GM23248 (cell line): ENCODE results near the gene SLC28A3. TPM values are rescaled to one million over a fixed set of nuclear protein-coding genes. Genes with fewer than 3 reads are reported as not detected.
"Not testable (repeated sequence)": the region's sequence is repeated elsewhere in the genome, so short reads cannot be mapped to it uniquely, and the experiment has no call there.

Experiments used
- DNase-seq: peaks from one replicate; pipeline ENCODE4 v3.0.0-alpha.2; 2015
- H2AFZ ChIP-seq: fragments of 200-600 bp; sonication (generic); 2 replicates; pipeline ENCODE4 v1.6.1; 2016; ENCODE audit warnings: antibody characterized with exemption
- H3F3A ChIP-seq: fragments of 200-600 bp; sonication (generic); 2 replicates; pipeline ENCODE4 v1.6.1; 2016; ENCODE audit warnings: mild to moderate bottlenecking, antibody characterized with exemption, mixed run types; ENCODE audit not compliant: insufficient read depth
- H3K27ac ChIP-seq: fragments of 200-600 bp; sonication (generic); 2 replicates; pipeline ENCODE4 v1.5.1; 2016; ENCODE audit warnings: mild to moderate bottlenecking
- H3K27me3 ChIP-seq: fragments of 200-600 bp; sonication (generic); replicated peaks from 2 replicates; pipeline ENCODE4 v1.6.1; 2016; ENCODE audit warnings: mild to moderate bottlenecking; ENCODE audit not compliant: insufficient read depth
- H3K36me3 ChIP-seq: fragments of 200-600 bp; sonication (generic); 2 replicates; pipeline ENCODE4 v1.6.1; 2016; ENCODE audit warnings: low read depth, mild to moderate bottlenecking
- H3K4me1 ChIP-seq: fragments of 200-600 bp; sonication (generic); 2 replicates; pipeline ENCODE4 v1.6.1; 2016; ENCODE audit warnings: mild to moderate bottlenecking; ENCODE audit not compliant: insufficient read depth
- H3K4me2 ChIP-seq: fragments of 200-600 bp; sonication (generic); one replicate; pipeline ENCODE4 v1.6.1; 2016; ENCODE audit warnings: mild to moderate bottlenecking; ENCODE audit not compliant: unreplicated experiment
- H3K4me3 ChIP-seq: fragments of 200-600 bp; sonication (generic); 2 replicates; pipeline ENCODE4 v1.5.1; 2016; ENCODE audit warnings: mild to moderate bottlenecking
- H3K79me2 ChIP-seq: fragments of 200-600 bp; sonication (generic); 2 replicates; pipeline ENCODE4 v1.6.1; 2016; ENCODE audit warnings: mild to moderate bottlenecking; ENCODE audit not compliant: insufficient read depth
- H3K9ac ChIP-seq: fragments of 200-600 bp; sonication (generic); 2 replicates; pipeline ENCODE4 v1.6.1; 2016; ENCODE audit warnings: mild to moderate bottlenecking
- H3K9me2 ChIP-seq: fragments of 200-600 bp; sonication (generic); 2 replicates; pipeline ENCODE4 v1.6.1; 2016; ENCODE audit warnings: mixed run types, mild to moderate bottlenecking, moderate library complexity; ENCODE audit not compliant: insufficient read depth
- H3K9me3 ChIP-seq: fragments of 200-600 bp; sonication (generic); one replicate; pipeline ENCODE4 v1.6.1; 2017; ENCODE audit warnings: low read depth
- H4K20me1 ChIP-seq: fragments of 200-600 bp; sonication (generic); 2 replicates; pipeline ENCODE4 v1.6.0; 2016; ENCODE audit not compliant: insufficient read depth
- EZH2 ChIP-seq: fragments of 200-600 bp; sonication (generic); IDR thresholded peaks from 2 replicates; pipeline ENCODE4 v1.6.1; 2018; ENCODE audit warnings: antibody characterized with exemption, mild to moderate bottlenecking; ENCODE audit not compliant: insufficient read depth, poor library complexity, severe bottlenecking
- EZH2phosphoT487 ChIP-seq: fragments of 200-600 bp; sonication (generic); IDR thresholded peaks from 2 replicates; pipeline ENCODE4 v1.6.1; 2018; ENCODE audit warnings: antibody characterized with exemption, moderate library complexity, mild to moderate bottlenecking, low read depth; ENCODE audit not compliant: insufficient read depth
- WGBS, 2 experiments: methylation state at CpG; one replicate each; pipeline ENCODE4 v1.1.6; 2015 to 2017; ENCODE audit warnings: low lambda C conversion rate in 2 of 2, low coverage in 1 of 2; ENCODE audit errors: missing lambda C conversion rate in 2 of 2; 5-methylcytosine and 5-hydroxymethylcytosine counted together
- in situ Hi-C: fragments of 300-500 bp; cut with MboI; formaldehyde crosslinking; loops from 2 replicates; pipeline ENCODE4 v1.15.0; 2020
- polyA plus RNA-seq: library from polyadenylated mRNA; unstranded; fragments of >200 nt; fragmentation: Nextera tagmentation; extraction: Ambion mirVana; gene quantifications from 2 replicates; pipeline ENCODE4 v1.2.1, GENCODE V29; 2016
- total RNA-seq: library from RNA; depleted of rRNA; stranded (reverse); fragments of >200 nt; shearing (Covaris generic); gene quantifications from 2 replicates; pipeline ENCODE4 v1.2.3, GENCODE V29; 2014

The SLC28A3 gene
- total and polyA plus RNA-seq, 2 experiments from 2014 or later: 0.11 to 0.32 TPM

- peak overlapping the region; percentile 52; the same call in 1 of the 2 replicates for H2AFZ ChIP-seq
- H3K4me3 ChIP-seq: no peak overlapping the region
- H3K27me3 ChIP-seq: no peaks in the 10 kb centered on the region
- H3K27ac ChIP-seq: no peak overlapping the region
- 28 to 41% methylated on average over 4 of the region's 4 CpGs for WGBS, 2 experiments
- H3K9ac ChIP-seq: no peak overlapping the region
- H3F3A ChIP-seq: peaks cover 13% of the 10 kb centered on the region; the same call in 1 of the 2 replicates
- H3K4me2 ChIP-seq: no peak overlapping the region
- no peaks in the 10 kb centered on the region for H3K79me2 ChIP-seq
- peaks cover 30% of the 10 kb centered on the region for H3K4me1 ChIP-seq
- 0 out of 2 replicates have a peak, but pooled peaks cover 8% of the 10 kb centered on the region for H3K9me2 ChIP-seq
- no peaks in the 10 kb centered on the region for H4K20me1 ChIP-seq
- no peak for DNase-seq
- in situ Hi-C loops: no loop called here
- TF ChIP-seq EZH2: no peak
- TF ChIP-seq EZH2phosphoT487: no peak
- H3K9me3 ChIP-seq: no peaks in the 10 kb centered on the region
- no peaks in the 10 kb centered on the region for H3K36me3 ChIP-seq
Observed at GRCh38 chr9:84374013-84374412, 33.5 kb upstream of the SLC28A3 start.

DNA sequence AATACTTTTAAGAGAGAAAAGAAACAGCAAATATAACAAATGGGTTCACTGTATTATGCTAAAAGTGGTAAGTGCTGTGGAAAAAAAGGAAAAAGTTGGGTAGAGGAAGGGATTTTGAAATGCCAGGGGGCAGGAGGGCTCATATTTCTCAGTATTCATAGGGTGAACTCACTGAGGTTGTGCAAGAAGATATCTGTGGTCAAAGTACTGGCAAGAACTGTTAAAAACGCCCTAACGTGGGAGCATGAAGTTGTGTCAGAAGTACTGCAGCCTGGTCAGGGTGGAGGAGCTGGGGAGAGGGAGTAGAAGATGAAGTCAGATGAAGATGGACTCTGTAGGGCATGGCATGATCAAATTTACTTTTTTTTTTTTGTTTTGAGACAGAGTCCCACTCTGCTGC lies 31.2 kb upstream of the SLC28A3 start:
- peak; percentile 97 for DNase-seq
- Histone ChIP-seq H3K27me3 (no peaks in the 10 kb centered on the region), H3K4me3 (peak overlapping the region; percentile 19; the same call in 1 of the 2 replicates), H3K9ac (peak overlapping the region; percentile 73), H3K36me3 (no peaks in the 10 kb centered on the region), H2AFZ (peak overlapping the region; percentile 88), H3K9me3 (no peaks in the 10 kb centered on the region), H3K9me2 (0 out of 2 replicates have a peak, but pooled peaks cover 8% of the 10 kb centered on the region), H3K27ac (peak overlapping the region; percentile 91), H3K4me2 (peak overlapping the region; percentile 71), H3K4me1 (peaks cover 30% of the 10 kb centered on the region), H3F3A (peaks cover 13% of the 10 kb centered on the region; the same call in 1 of the 2 replicates), H4K20me1 (no peaks in the 10 kb centered on the region), H3K79me2 (no peaks in the 10 kb centered on the region)
- in situ Hi-C loops: no loop called here
- TF ChIP-seq EZH2phosphoT487: no peak
- no peak for TF ChIP-seq EZH2
- WGBS, 2 experiments: 0% methylated on average over 2 of the region's 2 CpGs

GRCh38 chr9:84368601-84369000 lies 28.0 kb upstream of the SLC28A3 start:
- Histone ChIP-seq H2AFZ (no peak overlapping the region), H3K4me1 (peaks cover 19% of the 10 kb centered on the region), H3K9me3 (no peaks in the 10 kb centered on the region), H3K9ac (no peak overlapping the region), H3K4me2 (no peak overlapping the region), H3F3A (peaks cover 13% of the 10 kb centered on the region; the same call in 1 of the 2 replicates), H3K79me2 (no peaks in the 10 kb centered on the region), H3K4me3 (no peak overlapping the region), H3K27me3 (no peaks in the 10 kb centered on the region), H4K20me1 (no peaks in the 10 kb centered on the region), H3K9me2 (0 out of 2 replicates have a peak, but pooled peaks cover 8% of the 10 kb centered on the region), H3K36me3 (no peaks in the 10 kb centered on the region), H3K27ac (no peak overlapping the region)
- in situ Hi-C loops: no loop called here
- WGBS, 2 experiments: 93 to 95% methylated on average over 3 of the region's 3 CpGs
- no peak for TF ChIP-seq EZH2phosphoT487
- TF ChIP-seq EZH2: no peak
- no peak for DNase-seq

DNA sequence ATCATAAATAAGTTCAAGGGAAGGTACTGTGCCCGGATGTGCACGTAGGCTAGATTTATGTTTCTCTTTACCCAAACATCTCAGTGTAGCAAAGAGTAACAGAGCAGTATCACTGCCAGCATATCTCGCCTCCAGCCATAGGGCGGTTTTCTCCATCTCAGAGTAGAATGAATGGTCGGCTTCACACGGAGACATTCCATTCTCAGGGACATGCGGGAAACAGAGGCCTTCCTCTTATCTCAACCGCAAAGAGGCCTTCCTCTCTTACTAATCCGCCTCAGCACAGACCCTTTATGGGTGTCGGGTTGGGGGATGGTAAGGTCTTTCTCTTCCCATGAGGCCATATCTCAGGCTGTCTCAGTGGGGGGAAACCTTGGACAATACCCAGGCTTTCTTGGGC lies 27.2 kb upstream of the SLC28A3 start:
- Histone ChIP-seq H3F3A (peaks cover 13% of the 10 kb centered on the region; the same call in 1 of the 2 replicates), H3K4me1 (peaks cover 19% of the 10 kb centered on the region)
- H3K27ac ChIP-seq, H3K36me3 ChIP-seq, H3K4me3 ChIP-seq, DNase-seq, H3K79me2 ChIP-seq, H3K4me2 ChIP-seq, H3K9ac ChIP-seq, H2AFZ ChIP-seq, H4K20me1 ChIP-seq, H3K9me3 ChIP-seq, H3K9me2 ChIP-seq, H3K27me3 ChIP-seq, in situ Hi-C loops: not testable (repeated sequence)
- WGBS, 2 experiments: 85 to 92% methylated on average over 10 of the region's 10 CpGs

DNA sequence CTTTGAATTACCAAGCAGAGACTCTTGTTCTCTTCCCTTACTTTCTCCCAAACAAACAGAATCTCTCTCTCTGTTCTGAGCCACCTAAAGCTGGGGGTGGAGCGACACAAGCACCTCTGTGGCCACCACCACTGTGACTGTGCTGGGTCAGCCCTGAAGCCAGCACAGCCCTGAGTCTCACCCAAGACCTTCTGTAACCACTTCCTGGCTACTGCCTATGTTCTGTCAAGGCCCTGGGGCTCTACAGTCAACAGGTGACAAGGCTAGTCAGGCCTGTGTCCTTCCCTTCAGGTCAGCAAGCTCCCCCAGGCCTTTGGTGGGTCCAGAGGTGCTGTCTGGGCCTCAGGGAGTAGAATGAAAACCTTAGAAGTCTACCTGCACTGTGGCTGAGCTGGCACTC lies 26.1 kb upstream of the SLC28A3 start:
- Histone ChIP-seq H3K27ac (no peak overlapping the region), H2AFZ (no peak overlapping the region), H3K79me2 (no peaks in the 10 kb centered on the region), H3K27me3 (no peaks in the 10 kb centered on the region), H3K9ac (no peak overlapping the region), H3K4me2 (no peak overlapping the region), H4K20me1 (no peaks in the 10 kb centered on the region), H3K9me3 (no peaks in the 10 kb centered on the region), H3K4me1 (peaks cover 11% of the 10 kb centered on the region), H3K9me2 (0 out of 2 replicates have a peak, but pooled peaks cover 8% of the 10 kb centered on the region), H3F3A (peaks cover 13% of the 10 kb centered on the region; the same call in 1 of the 2 replicates), H3K4me3 (no peak overlapping the region), H3K36me3 (no peaks in the 10 kb centered on the region)
- no peak for TF ChIP-seq EZH2phosphoT487
- no peak for TF ChIP-seq EZH2
- WGBS, 2 experiments: 69 to 92% methylated on average over 1 of the region's 1 CpG
- DNase-seq: no peak
- in situ Hi-C loops: no loop called here

- H3F3A ChIP-seq, H3K9me3 ChIP-seq, H3K27ac ChIP-seq, in situ Hi-C loops, H3K4me2 ChIP-seq, H3K9me2 ChIP-seq, H4K20me1 ChIP-seq, H3K79me2 ChIP-seq, DNase-seq, H3K27me3 ChIP-seq, H2AFZ ChIP-seq, H3K4me3 ChIP-seq, H3K36me3 ChIP-seq, H3K4me1 ChIP-seq, H3K9ac ChIP-seq: not testable (repeated sequence)
- WGBS, 2 experiments: 96 to 100% methylated on average over 1 of the region's 1 CpG
Observed at GRCh38 chr9:84364894-84365490, 24.4 kb upstream of the SLC28A3 start.
